Stimulated activated CD8-positive, alpha-beta memory T cell treated with anti-CD3 and anti-CD28 coated beads, Interleukin-15, amount 100 ng/mL, for 24 hours (primary cell): ENCODE data around the gene SEMA5B.

Source experiments
- DNase-seq: peaks from one replicate; pipeline ENCODE4 v3.0.0-alpha.2; 2020; ENCODE audit warnings: low read depth

The SEMA5B gene

DNA sequence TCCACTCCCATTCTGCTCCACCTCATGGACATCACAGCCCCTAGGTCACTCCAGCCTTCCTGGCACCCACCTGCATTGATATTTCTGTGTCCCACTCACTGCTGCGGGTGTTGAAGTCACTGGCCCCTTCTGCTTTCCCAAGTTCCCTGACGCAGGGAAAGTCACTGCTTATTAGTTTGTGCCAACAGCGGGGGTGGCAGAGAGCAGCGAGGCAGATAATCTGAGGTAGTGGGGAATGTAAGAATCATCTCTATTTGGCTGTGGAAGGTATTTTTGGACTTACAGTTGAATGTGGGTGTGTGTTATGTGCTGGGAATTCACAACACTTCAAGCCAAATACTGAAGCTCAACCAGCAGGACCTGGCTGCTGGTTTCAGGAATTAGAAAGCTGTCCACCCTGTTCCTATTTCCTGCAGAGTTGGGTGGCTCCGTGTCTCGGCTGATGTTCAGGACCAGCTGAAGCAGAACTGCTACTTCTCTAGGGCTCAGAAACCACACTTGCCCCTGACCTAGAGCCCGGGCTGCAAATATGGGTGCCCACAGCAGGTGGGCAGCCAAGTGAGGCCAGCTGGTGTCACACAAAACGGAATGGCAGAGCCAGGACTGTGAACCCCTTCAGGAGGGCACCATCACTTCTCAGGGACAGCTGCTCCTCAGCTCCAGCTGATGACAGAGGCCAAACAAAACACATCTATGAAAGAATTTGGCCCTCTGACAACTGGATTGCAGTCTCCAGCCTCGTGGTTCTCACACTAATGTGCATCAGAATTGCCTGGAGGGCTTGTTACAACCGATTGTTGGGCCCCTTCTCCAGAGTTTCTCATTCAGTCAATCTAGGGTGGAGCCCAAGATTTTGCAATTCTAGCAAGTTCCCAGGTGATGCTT lies 57.7 kb downstream of the SEMA5B start:
- DNase-seq, result no peak

- no peak for DNase-seq
These were observed 59.8 kb downstream of the SEMA5B start for GRCh38 chr3:122967765-122968164.

DNA sequence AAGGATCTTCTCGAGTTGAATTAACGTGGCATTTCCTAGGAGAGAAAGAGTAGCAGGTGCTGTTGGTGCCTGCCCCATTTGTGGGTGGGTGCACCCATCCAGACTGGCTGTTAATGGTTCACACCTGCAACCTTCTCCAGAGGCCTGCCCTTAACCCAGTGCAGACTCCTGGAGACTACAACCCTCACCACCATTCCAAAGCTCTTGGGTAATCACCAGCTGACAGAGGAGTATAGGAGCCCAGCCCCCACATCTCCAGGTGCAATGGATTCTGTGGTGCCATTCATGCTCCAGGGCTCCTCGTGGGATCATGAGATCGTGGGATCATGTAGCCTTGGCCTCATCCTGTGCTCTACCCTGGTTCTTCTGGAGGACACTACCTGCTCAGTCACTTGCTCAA lies 60.2 kb downstream of the SEMA5B start:
- no peak for DNase-seq

DNA sequence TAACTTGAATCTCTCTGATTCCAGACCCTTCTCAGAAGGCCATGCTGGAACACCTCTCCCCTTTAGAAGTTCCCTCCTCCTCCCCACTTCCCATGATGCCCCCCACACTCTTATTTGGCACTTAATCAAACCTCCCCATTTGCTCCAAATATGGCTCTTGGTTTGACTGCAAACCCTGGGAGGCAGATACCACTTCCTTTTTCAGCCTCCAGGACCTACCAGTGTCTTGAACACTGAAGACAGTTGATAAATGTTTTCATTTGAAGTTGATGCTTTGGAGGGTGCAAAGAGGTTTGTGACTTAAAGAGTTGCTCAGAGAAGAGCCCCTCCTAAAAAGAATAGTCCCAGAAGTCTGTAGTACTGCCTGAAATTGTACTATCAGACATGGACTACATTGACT lies 61.5 kb downstream of the SEMA5B start:
- no peak for DNase-seq

- DNase-seq, result no peak
These were observed 62.8 kb downstream of the SEMA5B start for GRCh38 chr3:122964811-122965210.

DNA sequence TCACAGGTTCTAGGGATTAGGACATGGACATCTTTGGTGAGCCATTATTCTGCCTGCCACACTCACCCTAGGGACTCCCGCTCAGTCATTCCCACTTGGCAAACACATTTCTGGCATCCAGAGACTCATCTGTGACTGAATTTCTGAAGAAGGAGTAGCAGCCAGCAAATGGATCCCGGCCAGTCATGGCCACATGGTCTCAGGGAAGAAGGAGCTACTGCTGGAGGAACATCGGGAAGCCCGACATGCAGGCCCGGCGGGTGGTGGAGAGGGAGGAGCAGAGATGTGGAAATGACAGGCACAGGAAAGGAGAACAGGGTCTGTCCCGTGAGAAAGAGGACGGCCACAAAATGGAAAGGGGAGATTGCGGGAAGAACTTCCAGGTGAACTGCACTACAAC lies 65.4 kb downstream of the SEMA5B start:
- DNase-seq, result no peak

DNA sequence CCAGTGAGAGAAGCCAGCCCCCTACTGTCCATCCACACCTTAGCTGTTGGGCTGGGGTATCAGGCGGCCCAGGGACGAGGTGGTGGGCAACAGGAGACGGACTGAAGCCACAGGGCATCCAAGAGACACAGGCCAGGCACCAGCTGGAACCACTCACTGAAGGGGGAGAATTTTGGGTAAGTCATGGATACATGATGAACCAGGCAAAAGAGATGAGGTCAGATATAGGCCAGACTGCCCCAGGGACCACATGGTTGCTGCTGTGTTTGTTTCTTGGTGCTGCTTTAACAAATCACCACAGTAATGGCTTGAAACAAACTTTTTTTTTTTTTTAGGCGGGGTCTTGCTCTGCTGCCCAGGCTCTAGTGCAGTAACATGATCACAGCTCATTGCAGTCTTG lies 66.4 kb downstream of the SEMA5B start:
- no peak for DNase-seq

DNA sequence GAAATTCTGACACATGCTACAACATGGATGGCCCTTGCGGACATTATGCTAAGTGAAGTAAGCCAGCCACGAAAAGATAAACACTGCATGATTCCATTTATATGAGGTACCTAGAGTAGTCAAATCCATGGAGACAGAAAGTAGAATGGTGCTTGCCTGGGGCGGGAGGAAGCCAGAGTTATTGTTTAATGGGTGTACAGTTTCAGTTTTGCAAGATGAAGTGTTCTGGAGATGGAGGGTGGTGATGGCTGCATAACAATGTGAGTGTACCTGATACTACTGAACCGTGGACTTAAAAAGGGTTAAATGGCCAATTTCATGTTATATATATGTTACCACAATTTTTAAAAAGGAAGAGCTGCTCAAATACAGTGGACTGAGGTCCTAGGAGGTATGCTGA lies 66.9 kb downstream of the SEMA5B start:
- DNase-seq, result no peak

DNA sequence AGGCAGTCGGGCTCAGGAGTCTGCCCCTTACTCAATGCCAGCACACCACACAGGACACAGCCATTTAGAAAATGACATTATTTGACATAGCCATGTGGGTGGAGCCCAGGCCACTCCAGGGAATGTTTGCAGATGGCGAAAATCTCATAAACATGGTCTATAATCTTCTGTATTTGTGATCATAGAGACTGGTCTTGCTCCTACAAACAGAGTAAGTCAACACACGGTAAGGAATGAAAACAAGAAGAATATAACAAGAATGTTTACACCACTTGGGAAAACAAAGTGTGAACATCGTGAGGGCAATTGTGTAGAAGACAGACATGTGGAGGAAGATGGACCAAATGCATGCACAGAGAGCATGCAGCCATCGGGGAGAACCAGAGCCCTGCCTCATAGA lies 68.2 kb downstream of the SEMA5B start:
- DNase-seq, result no peak

DNA sequence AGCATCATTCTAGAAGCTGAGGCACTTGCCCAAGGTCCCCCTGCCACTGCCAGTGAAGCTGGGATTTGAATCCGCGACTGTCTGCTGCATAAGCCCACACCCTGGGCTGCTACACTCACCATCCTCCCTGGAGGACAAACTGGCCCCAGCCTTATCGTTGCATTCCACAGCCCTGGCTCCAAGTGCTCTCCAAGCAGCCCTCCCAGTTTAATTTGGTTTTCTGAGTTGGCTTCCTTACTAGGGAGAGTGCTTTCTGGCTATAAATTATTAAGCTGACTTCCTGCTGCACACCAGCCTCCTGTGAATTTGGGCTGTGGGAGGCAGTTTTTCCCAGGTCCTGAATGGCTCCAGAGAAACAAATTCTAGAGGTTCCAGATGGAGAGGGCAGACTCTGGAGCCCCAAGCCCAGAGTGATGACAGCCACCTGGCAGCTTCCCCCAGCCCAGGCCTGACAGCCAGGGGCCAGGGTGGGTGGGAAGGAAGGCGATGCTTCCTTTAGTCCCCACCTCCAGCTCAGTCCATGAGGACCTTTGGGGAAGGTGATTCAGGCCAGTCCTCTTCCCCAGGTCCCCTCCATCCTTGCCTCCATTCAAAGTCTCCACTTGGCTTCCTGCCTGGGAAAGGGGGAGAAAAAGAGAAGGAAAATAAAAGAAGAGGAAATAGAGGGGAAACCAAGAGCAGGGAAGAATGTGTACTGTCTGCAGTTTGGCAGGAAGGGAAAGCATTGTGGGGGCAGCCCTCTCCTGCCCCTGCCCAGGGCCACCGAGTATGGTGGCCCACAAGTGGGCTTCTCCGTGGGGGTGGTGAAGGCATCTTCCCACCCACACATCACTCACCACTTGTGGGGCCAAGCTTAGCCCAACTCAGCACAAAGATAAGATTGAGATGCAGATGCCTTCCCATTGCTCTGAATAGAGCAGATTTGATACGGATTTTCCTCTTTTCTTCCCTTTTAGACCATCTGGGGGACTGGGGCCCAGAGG lies 69.6 kb downstream of the SEMA5B start:
- no peak for DNase-seq

DNA sequence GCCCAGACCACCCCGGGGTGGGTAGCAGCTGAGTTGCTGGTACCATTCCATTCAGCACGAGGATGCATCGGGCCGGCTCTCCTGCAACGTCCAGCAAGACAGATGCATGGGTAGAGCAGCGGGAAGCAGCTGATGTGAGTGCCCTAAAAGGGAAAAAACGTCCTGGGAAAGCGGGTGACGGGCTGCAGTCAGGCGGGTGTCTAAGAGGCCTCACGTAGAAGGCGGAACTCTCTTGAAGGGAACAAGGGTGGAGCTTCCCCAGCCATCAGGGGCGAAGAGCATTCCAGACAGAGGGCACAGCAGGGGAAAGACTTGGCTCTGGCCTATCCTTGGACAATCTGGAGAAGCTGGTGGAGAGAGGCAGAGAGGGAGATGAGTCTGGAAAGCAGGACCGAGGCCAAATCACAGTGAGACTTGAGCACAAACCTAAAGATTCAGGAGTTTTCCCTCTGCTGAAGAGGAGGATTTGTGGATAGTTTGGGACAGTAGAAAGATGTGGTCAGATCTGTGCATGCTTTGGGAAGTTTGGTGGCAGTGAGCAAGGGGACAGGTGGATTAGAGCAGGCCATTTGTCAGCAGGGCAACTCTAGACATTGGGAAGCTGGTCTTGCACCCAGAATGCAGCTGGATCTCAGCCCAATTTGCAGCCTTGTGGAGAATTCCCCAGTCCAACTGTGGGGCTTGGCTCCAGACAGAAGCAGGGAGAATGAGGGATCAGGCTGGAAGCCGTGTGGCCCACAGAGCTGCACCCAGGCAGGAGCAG lies 70.7 kb downstream of the SEMA5B start:
- no peak for DNase-seq

GRCh38 chr3:122955916-122956692 lies 71.5 kb downstream of the SEMA5B start:
- DNase-seq, result no peak

DNA sequence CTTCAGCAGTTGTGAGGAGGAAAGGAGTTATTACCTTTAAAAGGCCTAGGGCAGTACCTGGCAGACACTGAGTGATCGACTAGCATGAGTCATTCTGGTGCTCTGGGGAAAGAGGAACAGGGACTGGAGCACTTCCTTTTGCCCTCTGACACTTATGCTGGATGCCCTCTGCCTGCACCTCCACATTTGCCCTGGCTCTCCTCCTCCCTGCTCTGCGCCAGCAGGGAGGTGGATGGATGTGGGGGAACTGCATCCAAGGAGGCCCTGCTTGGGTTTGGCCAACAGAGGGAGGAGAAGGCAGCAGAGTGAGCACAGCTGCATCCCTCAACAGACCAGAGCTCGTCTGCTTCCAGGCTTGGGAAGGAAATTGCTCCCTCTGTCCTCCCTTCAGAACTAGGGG lies 75.0 kb downstream of the SEMA5B start:
- DNase-seq, result no peak

DNA sequence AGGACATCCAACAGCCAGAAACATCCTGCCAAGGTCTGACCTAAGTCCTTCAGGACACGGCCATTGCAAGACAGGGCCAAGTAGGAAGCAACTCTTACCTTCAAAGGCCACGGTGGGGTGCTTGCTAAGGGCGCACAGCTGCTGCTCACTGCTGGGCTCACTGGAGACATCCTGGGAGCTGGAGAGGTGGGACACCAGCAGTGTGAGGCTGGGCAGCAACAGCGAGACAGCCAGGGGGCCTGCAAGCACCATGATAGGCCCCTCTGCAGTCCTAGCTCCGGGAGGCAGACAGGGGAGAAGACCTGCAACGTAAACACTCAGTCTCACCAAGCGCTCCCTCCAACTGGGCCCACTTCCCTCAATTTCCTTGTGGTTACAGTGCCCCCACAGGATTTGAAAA lies 79.2 kb downstream of the SEMA5B start:
- DNase-seq, result no peak

- DNase-seq, result no peak
These were observed 79.8 kb downstream of the SEMA5B start for GRCh38 chr3:122947738-122948137.

GRCh38 chr3:122947196-122947595 lies 80.4 kb downstream of the SEMA5B start:
- DNase-seq, result no peak

- no peak for DNase-seq
These were observed 81.4 kb downstream of the SEMA5B start for GRCh38 chr3:122946185-122946584.

- DNase-seq, result no peak
These were observed 82.3 kb downstream of the SEMA5B start for GRCh38 chr3:122945230-122945629.

GRCh38 chr3:122944671-122945161 lies 82.8 kb downstream of the SEMA5B start:
- DNase-seq, result no peak

DNA sequence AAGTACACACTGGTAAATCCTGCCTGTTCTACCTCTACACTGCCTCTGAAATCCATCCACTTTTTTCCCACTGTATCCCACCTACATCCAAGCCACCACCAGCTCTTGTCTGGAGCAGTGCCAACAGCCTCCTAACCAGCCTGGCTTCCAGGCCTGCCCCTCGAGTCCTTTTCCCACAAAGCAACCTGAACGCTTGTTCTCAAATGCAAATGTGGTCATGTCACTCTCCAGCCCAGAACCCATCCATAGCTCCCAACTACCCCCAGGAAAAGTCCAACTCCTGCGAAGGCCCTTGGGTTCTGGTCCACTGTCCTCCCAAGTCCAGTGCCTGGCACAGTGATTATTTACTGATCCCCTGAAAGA lies 83.8 kb downstream of the SEMA5B start:
- no peak for DNase-seq
